ENCODE results near the gene KLF9. TPM values are rescaled to one million over a fixed set of nuclear protein-coding genes. Genes with fewer than 3 reads are reported as not detected.

Gene KLF9
- total and polyA plus RNA-seq, 9 of the 15 experiments (the other 6 are each of a cell fraction or from before 2014, with no cell fraction given), result 3.3 to 11.9 (median 6.9) TPM

- Histone ChIP-seq H3K4me1 (replicated peaks in 1 of 2; ENCODE audit: control insufficient read depth in 2 of 2, insufficient read depth in 2 of 2, low read length in 2 of 2) (no peaks in the 10 kb centered on the region; a peak in 3 of 5 replicates), H3K9me3 (replicated peaks; ENCODE audit: control insufficient read depth, insufficient read depth, low read depth, low read length) (no peaks in the 10 kb centered on the region), H3K27ac (ENCODE audit: extremely low read depth, low read depth, low read length) (no peak overlapping the region), H3K36me3 (ENCODE audit: control insufficient read depth, insufficient read depth, low read length) (no peaks in the 10 kb centered on the region), H3K9ac (ENCODE audit: insufficient read depth in 1 of 2, low read depth in 2 of 2, low read length in 2 of 2) (no peak overlapping the region), H3K79me2 (ENCODE audit: control insufficient read depth, insufficient read depth, low read length) (no peaks in the 10 kb centered on the region), H2AFZ (ENCODE audit: low read depth, low read length) (peak overlapping the region; percentile 51; the same call in 1 of the 2 replicates), H3K27me3 (ENCODE audit: control insufficient read depth in 2 of 2, insufficient read depth in 2 of 2, low read length in 2 of 2) (no peaks in the 10 kb centered on the region), H3K4me3 (no peak overlapping the region), H3K9me1 (ENCODE audit: control insufficient read depth, insufficient read depth, low read length) (no peaks in the 10 kb centered on the region), H3K4me2 (ENCODE audit: insufficient read depth, low read length) (no peak overlapping the region), H4K20me1 (replicated peaks; ENCODE audit: control insufficient read depth, insufficient read depth, low read length) (no peaks in the 10 kb centered on the region)
- ChIA-PET CTCF (ENCODE audit: low intra/inter-chr PET ratio) (no interaction called here), POLR2A (interaction anchor here (0.6 kb wide), 1 partner anchor 307 kb away, joined by 3 read pairs; no protein-coding TSS in a partner anchor)
- FAIRE-seq, result no peak
- in situ Hi-C loops (cut with MboI), result no loop called here
- no peak for DNase-seq (ENCODE audit: extremely low read depth in 1 of 4, low spot score in 3 of 4)
- 38% methylated on average over 3 of the region's 3 CpGs for WGBS (ENCODE audit: insufficient coverage, low coverage, missing lambda C conversion rate)
- BruUV-seq (replicated peaks), result no TSS peak
- TF ChIP-seq THRB (CRISPR knock-in tag; conservative IDR thresholded peaks at IDR 0.05) (no peak), CREB3 (tag; conservative IDR thresholded peaks at IDR 0.05; ENCODE audit: low read depth) (no peak), ZKSCAN3 (CRISPR knock-in tag; IDR thresholded peaks at IDR 0.05) (no peak), RBM14 (IDR thresholded peaks at IDR 0.05; ENCODE audit: borderline replicate concordance, insufficient read depth, low read depth, low read length) (no peak), ZNF717 (CRISPR knock-in tag; IDR thresholded peaks at IDR 0.05) (no peak), BRCA1 (IDR thresholded peaks at IDR 0.05) (no peak), BRCA1 (CRISPR knock-in tag; IDR thresholded peaks at IDR 0.05) (no peak), MEF2A (IDR thresholded peaks at IDR 0.05; ENCODE audit: control insufficient read depth, low read depth, low read length) (no peak), TEAD1 (CRISPR knock-in tag; IDR thresholded peaks at IDR 0.05) (no peak), ZNF696 (CRISPR knock-in tag; conservative IDR thresholded peaks at IDR 0.05) (no peak), BRF1 (IDR thresholded peaks at IDR 0.05; ENCODE audit: borderline replicate concordance, extremely low read depth, insufficient read length) (no peak), CHCHD3 (CRISPR knock-in tag; IDR thresholded peaks at IDR 0.05) (no peak), PKNOX1 (IDR thresholded peaks at IDR 0.05) (no peak), KLF10 (CRISPR knock-in tag; IDR thresholded peaks at IDR 0.05) (no peak), PTBP1 (IDR thresholded peaks at IDR 0.05; ENCODE audit: low read depth, low read length) (no peak), LCOR (CRISPR knock-in tag; IDR thresholded peaks at IDR 0.05) (no peak), MEIS2 (IDR thresholded peaks at IDR 0.05; ENCODE audit: partially characterized antibody) (no peak), BMI1 (IDR thresholded peaks at IDR 0.05; ENCODE audit: low read length) (no peak), ARID2 (IDR thresholded peaks at IDR 0.05) (no peak)
- intact Hi-C loops (cut with micrococcal nuclease), result no loop called here
- ATAC-seq, result no peak
Observed at GRCh38 chr9:70452365-70452764, 37.9 kb upstream of the KLF9 start.
